H9 (cell line): Measurements from ENCODE around the gene FAM83F. TPM values are rescaled to one million over a fixed set of nuclear protein-coding genes. Genes with fewer than 3 reads are reported as not detected.

Experiments used
- DNase-seq: peaks from one replicate; pipeline ENCODE4 v3.0.0-alpha.2; 2017
- H2AFZ ChIP-seq: one replicate; pipeline ENCODE4 v1.6.1; 2013; ENCODE audit warnings: mild to moderate bottlenecking, low read length, control low read depth, moderate library complexity
- H2AK5ac ChIP-seq: 2 replicates; pipeline ENCODE4 v1.6.1; 2013; ENCODE audit warnings: low read length, control low read depth, mixed read lengths; ENCODE audit not compliant: insufficient read length
- H2BK120ac ChIP-seq: one replicate; pipeline ENCODE4 v1.6.1; 2013; ENCODE audit warnings: low read depth, mild to moderate bottlenecking, low read length, control low read depth, inconsistent platforms; ENCODE audit not compliant: poor library complexity, severe bottlenecking
- H2BK12ac ChIP-seq: 2 replicates; pipeline ENCODE4 v1.6.1; 2013; ENCODE audit warnings: low read length, control low read depth, mixed read lengths, low read depth; ENCODE audit not compliant: insufficient read length
- H2BK15ac ChIP-seq: 2 replicates; pipeline ENCODE4 v1.6.1; 2013; ENCODE audit warnings: low read depth, low read length, control low read depth
- H2BK20ac ChIP-seq: one replicate; pipeline ENCODE4 v1.6.1; 2013; ENCODE audit warnings: low read depth, mild to moderate bottlenecking, low read length, control low read depth, inconsistent platforms; ENCODE audit not compliant: poor library complexity, severe bottlenecking
- H2BK5ac ChIP-seq: 2 replicates; pipeline ENCODE4 v1.6.1; 2013; ENCODE audit warnings: low read length, control low read depth, mixed read lengths; ENCODE audit not compliant: insufficient read length
- H3K14ac ChIP-seq: 2 replicates; pipeline ENCODE4 v1.6.1; 2013; ENCODE audit warnings: low read length, control low read depth; ENCODE audit not compliant: insufficient read depth
- H3K18ac ChIP-seq: 2 replicates; pipeline ENCODE4 v1.6.1; 2013; ENCODE audit warnings: low read depth, mild to moderate bottlenecking, mixed read lengths, low read length, control low read depth; ENCODE audit not compliant: insufficient read length
- H3K23ac ChIP-seq: 2 replicates; pipeline ENCODE4 v1.6.1; 2013; ENCODE audit warnings: low read length, control low read depth, mixed read lengths, low read depth; ENCODE audit not compliant: insufficient read length
- H3K23me2 ChIP-seq: 2 replicates; pipeline ENCODE4 v1.6.1; 2013; ENCODE audit warnings: low read depth, mild to moderate bottlenecking, mixed read lengths, low read length, control low read depth; ENCODE audit not compliant: insufficient read length, poor library complexity, severe bottlenecking
- H3K27ac ChIP-seq: 2 replicates; pipeline ENCODE4 v1.5.1; 2013; ENCODE audit warnings: low read length, control low read depth, mixed read lengths, low read depth; ENCODE audit not compliant: insufficient read length
- H3K27me3 ChIP-seq: 2 replicates; pipeline ENCODE4 v1.6.1; 2013; ENCODE audit warnings: low read length, control low read depth, inconsistent platforms; ENCODE audit not compliant: insufficient read depth
- H3K4ac ChIP-seq: 2 replicates; pipeline ENCODE4 v1.6.1; 2013; ENCODE audit warnings: low read depth, mild to moderate bottlenecking, control low read depth, inconsistent platforms, low read length, moderate library complexity
- H3K4me1 ChIP-seq: 2 replicates; pipeline ENCODE4 v1.6.1; 2013; ENCODE audit warnings: low read length, control low read depth, inconsistent platforms; ENCODE audit not compliant: insufficient read depth
- H3K4me2 ChIP-seq: 2 replicates; pipeline ENCODE4 v1.6.1; 2013; ENCODE audit warnings: low read length, control low read depth, mixed read lengths; ENCODE audit not compliant: insufficient read length, insufficient read depth
- H3K56ac ChIP-seq: 2 replicates; pipeline ENCODE4 v1.6.1; 2013; ENCODE audit warnings: low read depth, mild to moderate bottlenecking, mixed read lengths, low read length, control low read depth; ENCODE audit not compliant: insufficient read length
- H3K79me1 ChIP-seq: 2 replicates; pipeline ENCODE4 v1.6.1; 2013; ENCODE audit warnings: low read depth, mild to moderate bottlenecking, moderate library complexity, low read length, control low read depth, inconsistent platforms; ENCODE audit not compliant: insufficient read depth, poor library complexity, severe bottlenecking
- H3K79me2 ChIP-seq: 2 replicates; pipeline ENCODE4 v1.6.1; 2013; ENCODE audit warnings: low read length, control low read depth, inconsistent platforms; ENCODE audit not compliant: insufficient read depth
- H3K9ac ChIP-seq: 2 replicates; pipeline ENCODE4 v1.6.1; 2013; ENCODE audit warnings: low read length, control low read depth, mixed read lengths; ENCODE audit not compliant: insufficient read length; ENCODE audit errors: extremely low read depth
- H3K9me3 ChIP-seq: one replicate; pipeline ENCODE4 v1.6.1; 2013; ENCODE audit warnings: low read depth, low read length, inconsistent platforms; ENCODE audit not compliant: control insufficient read depth
- H3T11ph ChIP-seq: one replicate; pipeline ENCODE4 v1.6.1; 2013; ENCODE audit warnings: mild to moderate bottlenecking, low read length, control low read depth, inconsistent platforms
- H4K20me1 ChIP-seq: one replicate; pipeline ENCODE4 v1.6.1; 2013; ENCODE audit not compliant: control insufficient read depth, insufficient read length, insufficient read depth
- H4K5ac ChIP-seq: 2 replicates; pipeline ENCODE4 v1.6.1; 2013; ENCODE audit warnings: low read depth, mild to moderate bottlenecking, mixed read lengths, low read length, control low read depth; ENCODE audit not compliant: insufficient read length
- H4K8ac ChIP-seq: replicated peaks from 2 replicates; pipeline ENCODE4 v1.6.1; 2013; ENCODE audit warnings: low read length, control low read depth, mixed read lengths, low read depth; ENCODE audit not compliant: insufficient read length
- H4K91ac ChIP-seq: 2 replicates; pipeline ENCODE4 v1.6.1; 2013; ENCODE audit warnings: low read depth, mild to moderate bottlenecking, moderate library complexity, mixed read lengths, low read length, control low read depth; ENCODE audit not compliant: insufficient read length
- H3K27ac Mint-ChIP-seq, 3 experiments: 2 replicates in 2 of 3; 3 replicates in 1 of 3; pipeline ENCODE4 v1.8.0; 2020 to 2021; ENCODE audit warnings: mixed read lengths in 3 of 3, mild to moderate bottlenecking in 1 of 3, moderate library complexity in 1 of 3
- H3K27me3 Mint-ChIP-seq: 2 replicates; pipeline ENCODE4 v1.8.0; 2021; ENCODE audit warnings: low read depth, mild to moderate bottlenecking, moderate library complexity, mixed read lengths
- H3K36me3 Mint-ChIP-seq, 3 experiments: 2 replicates in 2 of 3; 3 replicates in 1 of 3; pipeline ENCODE4 v1.8.0; 2020 to 2021; ENCODE audit warnings: low read depth in 3 of 3, mixed read lengths in 3 of 3; ENCODE audit not compliant: insufficient read depth in 1 of 3
- H3K4me1 Mint-ChIP-seq, 2 experiments: 2 replicates each; pipeline ENCODE4 v1.8.0; 2020; ENCODE audit warnings: mixed read lengths in 2 of 2
- H3K4me3 Mint-ChIP-seq, 2 experiments: 2 replicates in 1 of 2; 3 replicates in 1 of 2; pipeline ENCODE4 v1.8.0; 2020 to 2021; ENCODE audit warnings: mild to moderate bottlenecking in 2 of 2, mixed read lengths in 2 of 2, moderate library complexity in 1 of 2
- H3K9me3 Mint-ChIP-seq, 2 experiments: 2 replicates in 1 of 2; 3 replicates in 1 of 2; pipeline ENCODE4 v1.8.0; 2020; ENCODE audit warnings: mild to moderate bottlenecking in 2 of 2, mixed read lengths in 2 of 2, moderate library complexity in 1 of 2
- WGBS: extraction: QIAGEN DNeasy Blood & Tissue Kit; methylation state at CpG from one replicate; pipeline ENCODE4 v1.1.7; 2013; ENCODE audit warnings: missing lambda C conversion rate, low lambda C conversion rate, mixed read lengths; ENCODE audit not compliant: insufficient read length; ENCODE audit errors: extremely low coverage; 5-methylcytosine and 5-hydroxymethylcytosine counted together
- total RNA-seq: library from RNA; stranded (reverse); gene quantifications from 2 replicates; pipeline ENCODE4 v1.2.1, GENCODE V29; 2021
- TF ChIP-seq, protein P1 (sequence below): fragments of 200-600 bp; sonication (generic); conservative IDR thresholded peaks from 3 replicates; pipeline ENCODE4 v1.8.0; 2021; ENCODE audit warnings: antibody characterized with exemption, mild to moderate bottlenecking

Gene FAM83F
- total RNA-seq, 1 experiment from 2014 or later: 17.4 TPM

DNA sequence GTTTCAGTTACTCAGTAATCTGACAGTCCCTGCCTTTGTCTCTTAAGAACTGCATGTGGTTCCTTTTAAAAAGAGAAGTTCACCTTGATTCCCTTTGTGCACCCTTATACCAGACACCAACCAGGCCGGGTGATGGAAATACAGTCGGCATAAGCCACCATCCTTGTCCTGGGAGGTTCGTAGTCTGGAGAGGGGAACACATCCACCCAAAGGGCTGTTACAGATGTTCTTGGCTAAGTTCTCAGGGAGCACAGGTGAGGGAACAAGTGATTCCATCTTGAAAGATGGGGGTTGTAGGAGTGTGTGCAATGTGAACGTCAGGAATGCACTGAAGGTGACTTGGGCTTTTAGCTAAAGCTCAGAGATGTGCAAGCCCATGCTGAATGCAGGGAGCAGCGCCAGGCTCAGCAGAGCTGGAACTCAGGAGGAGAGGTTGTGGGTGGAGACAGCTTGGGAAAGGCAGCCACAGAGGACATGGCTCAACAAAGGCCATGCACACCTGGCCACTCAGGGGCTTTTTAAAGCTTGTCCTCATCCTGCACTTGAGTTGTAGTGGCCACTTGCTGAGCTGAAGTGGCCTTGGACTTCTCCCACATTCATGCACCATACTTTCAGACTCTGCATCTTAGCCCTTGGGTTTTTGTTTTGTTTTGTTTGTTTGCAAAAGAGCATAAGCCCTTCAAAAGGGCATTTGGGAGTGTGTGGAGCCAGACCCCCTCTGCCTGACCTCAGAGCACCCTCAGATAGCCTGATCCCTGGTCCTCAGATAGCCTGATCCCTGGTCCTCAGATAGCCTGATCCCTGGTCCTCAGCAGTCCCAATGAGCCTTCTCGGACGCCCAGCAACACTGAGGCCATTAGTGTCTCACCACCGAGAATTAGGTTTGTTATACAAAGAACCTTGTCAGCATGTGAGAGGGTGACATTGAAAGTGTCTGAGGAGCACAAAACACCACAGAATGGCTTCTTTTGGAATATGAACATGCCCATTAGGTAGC, 47.2 kb upstream of the FAM83F start:
- Histone ChIP-seq H3K4me2 (no peak overlapping the region), H3K14ac (peak overlapping the region; percentile 44; the same call in 1 of the 2 replicates), H2BK15ac (no peak overlapping the region), H3K4me1 (peaks cover 18% of the 10 kb centered on the region), H4K91ac (no peak overlapping the region), H4K20me1 (no peaks in the 10 kb centered on the region), H4K5ac (no peak overlapping the region), H3K27me3 (no peaks in the 10 kb centered on the region), H3K23me2 (no peaks in the 10 kb centered on the region), H3K9me3 (no peaks in the 10 kb centered on the region), H2BK12ac (no peak overlapping the region), H4K8ac (no peak overlapping the region), H2BK120ac (no peak overlapping the region), H3K4ac (no peak overlapping the region), H2AFZ (no peak overlapping the region), H3K27ac (no peak overlapping the region), H2AK5ac (no peak overlapping the region), H3K9ac (no peak overlapping the region), H3K23ac (no peak overlapping the region), H3K79me2 (no peaks in the 10 kb centered on the region), H2BK5ac (no peak overlapping the region), H3T11ph (no peak overlapping the region), H2BK20ac (no peak overlapping the region), H3K18ac (no peak overlapping the region), H3K79me1 (no peaks in the 10 kb centered on the region), H3K56ac (no peak overlapping the region)
- TF ChIP-seq, protein P1, sequence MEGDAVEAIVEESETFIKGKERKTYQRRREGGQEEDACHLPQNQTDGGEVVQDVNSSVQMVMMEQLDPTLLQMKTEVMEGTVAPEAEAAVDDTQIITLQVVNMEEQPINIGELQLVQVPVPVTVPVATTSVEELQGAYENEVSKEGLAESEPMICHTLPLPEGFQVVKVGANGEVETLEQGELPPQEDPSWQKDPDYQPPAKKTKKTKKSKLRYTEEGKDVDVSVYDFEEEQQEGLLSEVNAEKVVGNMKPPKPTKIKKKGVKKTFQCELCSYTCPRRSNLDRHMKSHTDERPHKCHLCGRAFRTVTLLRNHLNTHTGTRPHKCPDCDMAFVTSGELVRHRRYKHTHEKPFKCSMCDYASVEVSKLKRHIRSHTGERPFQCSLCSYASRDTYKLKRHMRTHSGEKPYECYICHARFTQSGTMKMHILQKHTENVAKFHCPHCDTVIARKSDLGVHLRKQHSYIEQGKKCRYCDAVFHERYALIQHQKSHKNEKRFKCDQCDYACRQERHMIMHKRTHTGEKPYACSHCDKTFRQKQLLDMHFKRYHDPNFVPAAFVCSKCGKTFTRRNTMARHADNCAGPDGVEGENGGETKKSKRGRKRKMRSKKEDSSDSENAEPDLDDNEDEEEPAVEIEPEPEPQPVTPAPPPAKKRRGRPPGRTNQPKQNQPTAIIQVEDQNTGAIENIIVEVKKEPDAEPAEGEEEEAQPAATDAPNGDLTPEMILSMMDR: no peak
- no peaks in the 10 kb centered on the region; the same call in 1 of the 2 replicates for H3K27me3 Mint-ChIP-seq
- no peak overlapping the region for H3K4me3 Mint-ChIP-seq
- DNase-seq: no peak
- peaks cover 38 to 47% of the 10 kb centered on the region in 2 experiments for H3K4me1 Mint-ChIP-seq
- H3K9me3 Mint-ChIP-seq: no peaks in the 10 kb centered on the region
- no CpG with 5 or more reads among the region's 8 CpGs for WGBS
- no peak overlapping the region for H3K27ac Mint-ChIP-seq
- no peaks in the 10 kb centered on the region for H3K36me3 Mint-ChIP-seq
